Hippocampal formation (tissue), 2 donors: ENCODE data around the gene TMEM201.
A peak's percentile ranks its signal among the peaks of the same experiment; 100 is the strongest.
"Not testable (repeated sequence)": the region's sequence is repeated elsewhere in the genome, so short reads cannot be mapped to it uniquely, and the experiment has no call there.

ENCODE experiments used
- DNase-seq, 2 donors: peaks; one replicate each; lab custom pipeline; 2025; lab: John Stamatoyannopoulos, UW

The TMEM201 gene

DNA sequence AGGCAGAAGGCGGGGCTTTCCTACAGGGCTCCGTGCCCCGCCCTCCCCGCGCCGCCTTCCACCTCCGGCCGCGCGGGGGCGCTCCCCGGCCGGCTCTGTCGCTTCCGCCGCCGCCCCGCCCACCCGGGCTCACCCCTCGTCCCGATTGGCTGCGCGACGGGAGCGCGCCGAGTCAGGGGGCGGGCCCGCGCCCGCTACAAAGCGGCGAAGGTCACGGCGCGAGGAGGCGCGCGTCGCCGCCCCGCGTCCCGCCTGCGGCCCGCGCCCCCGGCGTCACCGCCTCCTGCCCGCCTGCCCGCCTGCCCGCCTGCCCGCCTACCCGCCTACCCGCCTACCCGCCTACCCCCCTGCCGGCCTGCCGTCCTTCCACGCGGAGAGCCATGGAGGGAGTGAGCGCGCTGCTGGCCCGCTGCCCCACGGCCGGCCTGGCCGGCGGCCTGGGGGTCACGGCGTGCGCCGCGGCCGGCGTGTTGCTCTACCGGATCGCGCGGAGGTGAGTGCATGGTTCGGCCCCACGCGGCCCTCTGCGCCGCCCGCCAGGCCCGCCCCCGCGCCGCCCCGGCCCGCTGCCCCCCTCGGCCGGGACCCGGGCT lies at the start of gene TMEM201:
TSS of gene TMEM201 (plus strand) at position 361 of the 593 bp plus-strand sequence. CDS start at position 381, 20 bp downstream.
- DNase-seq: peak; percentile 88 to 91

DNA sequence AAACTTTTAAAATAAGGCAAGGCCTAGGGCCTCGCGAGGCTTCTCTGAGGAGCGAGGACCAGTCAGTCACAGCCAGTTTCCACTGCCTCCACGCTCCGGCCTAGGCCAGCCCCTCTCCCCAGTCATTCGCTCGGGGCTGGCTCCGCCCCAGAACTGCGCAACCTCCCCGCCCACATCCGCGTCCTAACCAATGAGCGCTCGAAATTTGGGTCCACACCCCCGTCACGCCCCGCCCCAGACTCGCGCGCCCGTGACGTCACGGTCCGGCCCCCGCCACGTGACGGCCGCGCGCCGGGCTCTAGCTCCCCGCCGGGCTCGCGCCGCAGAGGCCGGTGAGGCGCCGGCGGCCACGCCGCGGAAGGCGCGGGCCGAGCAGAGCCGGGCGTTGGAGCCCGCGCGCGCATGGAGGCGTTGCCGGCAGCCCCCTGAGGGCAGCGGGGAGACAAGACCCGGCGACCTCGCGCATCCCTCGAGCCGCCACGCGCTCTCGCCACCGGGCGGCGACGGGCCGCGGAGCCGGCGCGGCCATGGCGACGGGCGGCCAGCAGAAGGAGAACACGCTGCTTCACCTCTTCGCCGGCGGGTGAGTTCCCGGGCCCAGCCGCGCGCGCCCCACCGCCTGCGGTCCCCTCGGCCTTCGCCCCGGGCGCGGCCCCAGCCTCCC lies 49.4 kb upstream of the TMEM201 start, which contains the start of gene SLC25A33:
TSS of gene SLC25A33 (plus strand) at position 301 of the 664 bp plus-strand sequence. CDS start at position 528, 227 bp downstream.
- peak; percentile 94 to 98 for DNase-seq

DNA sequence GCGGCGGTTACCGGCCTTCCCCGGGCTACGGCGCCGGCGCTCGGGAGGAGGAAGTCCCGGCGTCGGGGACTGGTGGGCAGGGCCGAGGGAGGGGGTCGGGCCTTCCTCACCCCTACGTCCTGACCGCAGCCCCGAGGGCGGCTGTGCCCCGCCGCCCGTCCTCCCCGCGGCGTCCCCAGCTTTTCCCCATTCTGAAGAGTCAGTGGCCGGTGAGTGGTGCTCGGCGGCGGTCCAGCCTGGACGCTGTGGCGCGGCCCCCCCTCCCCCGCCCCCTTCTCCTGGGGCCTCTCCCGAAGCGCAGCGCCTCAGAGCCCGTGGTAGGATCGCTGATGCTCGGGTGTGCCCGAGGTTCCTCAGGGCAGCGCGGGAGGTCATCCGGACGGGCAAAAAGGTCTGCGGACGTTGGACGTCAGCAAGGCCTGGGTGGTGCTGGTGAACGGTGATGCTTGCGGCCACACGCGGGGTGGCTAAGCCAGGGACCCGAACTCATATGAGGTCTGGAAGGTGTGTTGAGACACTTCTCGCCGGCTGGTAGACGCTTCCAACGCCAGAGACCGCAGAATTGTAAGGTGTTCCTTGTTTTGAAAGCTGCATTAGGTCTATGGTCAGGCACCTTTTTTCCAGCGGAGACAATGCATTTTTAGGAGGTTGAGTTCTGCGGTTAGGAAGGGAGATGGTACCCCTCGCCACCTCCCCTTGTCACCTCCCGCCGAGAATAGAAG lies 48.7 kb upstream of the TMEM201 start:
- DNase-seq: peak in 1 of 2 donors; percentile 57

DNA sequence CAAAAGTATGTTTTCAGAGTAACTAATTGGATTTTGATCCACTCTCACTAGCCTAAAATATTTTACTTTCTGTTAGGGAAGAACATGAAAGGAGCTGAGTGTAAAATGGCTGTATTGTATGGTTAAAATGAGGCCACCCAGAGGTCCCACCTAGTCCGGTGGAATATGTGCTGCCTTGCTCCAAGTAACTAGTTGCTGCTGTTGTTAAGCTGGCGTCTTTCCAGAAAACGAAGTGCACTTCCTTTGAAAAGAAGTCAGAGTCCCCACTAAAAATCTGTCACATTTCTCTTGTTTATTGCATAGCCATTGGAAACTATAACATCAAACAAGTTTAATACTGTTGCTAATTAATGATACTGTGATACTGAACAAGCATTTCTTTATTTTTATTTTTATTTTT lies 46.3 kb upstream of the TMEM201 start:
- DNase-seq: no peak

DNA sequence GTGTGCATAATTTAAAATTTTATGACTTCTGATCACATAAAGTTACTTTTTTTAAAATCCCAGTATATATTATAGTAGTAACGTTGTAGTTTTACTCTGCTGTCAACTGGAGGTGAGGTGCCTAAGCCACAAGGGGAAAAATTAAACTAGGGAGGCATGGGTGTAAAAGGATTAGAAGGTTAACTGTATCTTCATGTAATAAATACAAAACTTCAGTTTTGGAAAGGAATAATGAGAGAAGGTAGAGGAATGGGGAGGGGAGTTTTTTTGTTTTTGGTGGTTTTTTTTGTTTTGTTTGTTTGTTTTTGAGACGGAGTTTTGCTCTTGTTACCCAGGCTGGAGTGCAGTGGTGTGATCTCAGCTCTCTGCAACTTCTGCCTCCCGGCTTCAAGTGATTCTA lies 43.8 kb upstream of the TMEM201 start:
- DNase-seq: no peak

GRCh38 chr1:9549955-9550546 lies 38.7 kb upstream of the TMEM201 start:
- no peak for DNase-seq

- no peak for DNase-seq
These were observed 36.7 kb upstream of the TMEM201 start for GRCh38 chr1:9551984-9552383.

DNA sequence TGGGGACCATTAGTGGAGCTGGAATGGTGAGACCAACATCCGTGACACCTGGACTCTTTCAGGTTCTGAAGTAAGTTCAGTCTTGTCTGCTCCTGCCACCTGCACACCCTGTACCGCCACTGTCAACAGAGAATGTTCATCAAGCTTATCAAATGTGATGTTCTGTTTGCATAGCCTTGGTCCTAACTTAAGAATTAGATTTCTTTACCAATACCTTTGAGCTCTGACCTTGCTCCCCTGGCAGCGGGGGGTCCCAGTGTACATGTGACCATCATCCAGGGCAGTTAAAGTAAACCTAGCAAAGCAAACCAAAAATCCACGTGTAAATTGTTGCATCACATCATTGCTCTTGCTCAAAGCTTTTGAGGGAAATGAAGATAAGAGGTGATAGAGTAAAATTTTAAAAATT lies 35.0 kb upstream of the TMEM201 start:
- DNase-seq: no peak

DNA sequence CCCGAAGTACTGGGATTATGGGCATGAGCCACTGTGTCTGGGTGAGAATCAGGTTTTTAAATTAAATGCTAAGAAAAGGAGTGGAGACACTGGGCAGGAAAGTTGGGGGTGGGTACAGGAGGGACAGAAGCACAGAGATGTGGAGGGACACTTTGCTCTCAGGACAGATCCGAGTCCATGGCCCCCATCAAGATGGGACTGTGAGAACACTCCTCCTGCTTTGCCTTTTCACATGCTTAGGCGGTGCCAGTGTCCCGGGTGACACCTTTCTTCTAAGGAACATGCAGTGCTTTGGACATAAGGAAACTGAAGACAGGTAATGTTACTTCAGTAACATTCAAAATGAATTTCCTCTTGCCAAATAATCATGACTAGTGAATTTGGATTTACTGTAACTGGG lies 32.8 kb upstream of the TMEM201 start:
- DNase-seq: no peak

DNA sequence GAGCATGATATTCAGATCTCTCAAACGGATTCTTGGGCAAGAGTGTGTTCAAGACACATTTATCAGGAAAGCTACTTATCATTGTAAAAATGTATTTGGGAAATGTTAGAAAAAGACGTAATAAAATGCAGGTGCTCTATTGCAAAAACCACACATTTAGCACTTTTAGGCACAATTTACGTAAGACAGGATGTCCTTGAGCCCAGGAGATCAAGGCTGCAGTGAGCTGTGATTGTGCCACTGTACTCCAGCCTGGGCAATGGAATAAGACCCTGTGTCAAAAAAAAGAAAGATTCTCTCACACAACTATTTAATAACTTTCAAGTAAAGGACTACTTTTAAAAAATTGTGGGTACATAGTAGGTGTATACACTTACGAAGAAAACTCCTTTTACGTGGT lies 31.1 kb upstream of the TMEM201 start:
- no peak for DNase-seq

GRCh38 chr1:9558271-9558945 lies 30.3 kb upstream of the TMEM201 start:
- no peak for DNase-seq

DNA sequence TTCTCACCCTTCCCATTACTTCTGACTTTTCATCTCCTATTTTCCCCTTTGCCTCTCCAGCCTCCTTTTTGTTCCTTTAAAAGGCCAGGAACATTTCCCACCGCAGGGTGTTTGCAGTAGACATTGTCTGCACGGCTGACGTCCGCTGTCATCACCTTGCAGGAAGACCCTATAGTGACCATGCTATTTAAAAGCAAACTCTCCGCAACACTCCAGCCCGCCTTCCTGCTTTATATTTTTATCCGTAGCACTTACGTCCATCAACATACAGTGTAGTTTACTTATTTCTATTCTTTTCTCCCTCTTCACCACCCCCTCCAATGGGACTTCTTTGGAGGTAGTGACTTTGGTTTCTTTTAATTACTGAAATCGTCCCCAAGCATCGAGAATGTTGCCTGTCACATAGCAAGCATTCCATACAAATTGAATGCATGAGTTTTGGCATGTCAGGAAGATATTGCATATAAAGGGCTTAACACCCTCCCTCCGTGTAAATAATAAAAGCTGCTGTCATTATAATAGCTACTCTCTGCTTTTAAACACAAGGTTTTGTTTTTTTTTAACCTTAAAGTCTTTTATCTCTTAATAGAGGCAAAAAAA lies 29.7 kb upstream of the TMEM201 start:
- DNase-seq: no peak

DNA sequence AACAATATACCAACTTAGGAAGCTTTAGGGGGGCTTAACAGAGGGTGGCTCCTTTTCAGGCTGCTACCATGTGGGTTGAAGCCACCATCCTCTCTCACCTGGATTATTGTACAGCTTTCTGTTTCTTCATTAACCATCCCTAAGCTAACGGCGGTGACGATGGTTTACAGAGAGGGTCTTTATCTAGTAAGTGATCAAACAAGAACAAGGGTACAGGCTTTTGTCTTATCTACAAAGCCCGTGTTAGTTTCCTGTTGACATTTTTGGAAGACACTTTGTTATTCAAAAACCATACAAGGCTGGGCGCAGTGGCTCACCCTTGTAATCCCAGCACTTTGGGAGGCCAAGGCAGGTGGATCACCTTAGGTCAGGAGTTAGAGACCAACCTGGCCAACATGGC lies 29.0 kb upstream of the TMEM201 start:
- no peak for DNase-seq

GRCh38 chr1:9560090-9560489 lies 28.6 kb upstream of the TMEM201 start:
- DNase-seq: not testable (repeated sequence)

DNA sequence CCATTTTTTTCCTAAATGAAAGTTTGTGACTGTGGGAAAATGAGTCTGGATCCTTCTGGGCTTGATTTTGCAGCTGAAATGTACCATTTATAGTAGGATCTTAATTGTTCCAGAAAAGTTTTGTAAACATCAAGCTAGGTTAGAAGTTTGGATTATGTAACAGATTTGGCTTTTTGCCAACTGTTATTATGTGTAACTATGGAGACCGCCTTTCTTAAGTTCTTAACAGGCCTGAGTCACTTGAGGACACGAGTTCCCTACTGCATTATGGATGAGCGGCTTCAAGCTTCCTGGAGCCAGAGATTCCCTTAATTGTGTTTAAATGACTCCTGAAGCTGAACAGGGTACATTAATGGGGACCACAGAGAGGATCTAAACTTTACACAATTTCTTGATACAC lies 27.3 kb upstream of the TMEM201 start:
- DNase-seq: peak in 1 of 2 donors; percentile 70

DNA sequence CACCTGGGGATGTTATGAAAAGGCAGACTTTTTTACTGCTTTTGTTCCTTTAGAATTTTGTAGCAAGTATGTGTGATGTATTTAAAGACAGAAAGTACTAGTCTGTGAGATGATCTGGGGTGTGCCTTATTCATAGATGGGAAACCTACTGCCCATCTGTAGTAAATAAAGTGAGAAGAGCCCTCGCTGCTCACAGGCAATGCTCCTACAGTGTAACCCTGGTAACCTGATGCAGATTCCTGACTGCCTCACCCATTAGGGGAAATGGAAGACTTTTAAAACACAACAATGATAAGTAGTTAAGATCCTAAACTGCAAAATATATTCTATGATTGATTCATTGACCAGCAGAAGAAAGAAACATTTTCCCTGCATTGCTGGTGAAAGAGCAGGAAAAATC lies 19.4 kb upstream of the TMEM201 start:
- DNase-seq: no peak

DNA sequence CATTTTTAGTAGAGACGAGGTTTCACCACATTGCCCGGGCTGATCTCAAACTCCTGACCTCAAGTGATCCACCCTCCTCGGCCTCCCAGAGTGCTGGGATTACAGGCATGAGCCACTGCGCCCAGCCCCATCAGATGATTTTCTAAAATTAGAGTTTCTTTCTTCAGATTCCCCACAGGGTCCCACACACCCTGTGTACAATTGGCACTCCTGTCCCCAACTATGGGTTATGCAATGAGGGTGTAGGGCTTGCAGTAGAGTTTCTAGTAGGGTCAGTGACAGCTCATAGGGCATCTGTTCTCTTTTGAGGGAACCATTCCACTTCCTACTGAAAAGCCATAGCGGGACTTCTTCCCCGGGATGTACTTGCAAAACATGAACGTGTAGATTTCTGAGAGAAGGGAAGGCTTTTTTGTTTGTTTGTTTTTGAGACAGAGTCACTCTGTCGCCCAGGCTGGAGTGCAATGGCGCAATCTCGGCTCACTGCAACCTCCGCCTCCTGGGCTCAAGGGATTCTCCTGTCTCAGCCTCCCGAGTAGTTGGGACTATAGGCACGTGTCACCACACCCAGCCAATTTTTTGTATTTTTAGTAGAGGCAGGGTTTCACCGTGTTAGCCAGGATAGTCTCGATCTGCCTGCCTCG lies 17.7 kb upstream of the TMEM201 start:
- DNase-seq: not testable (repeated sequence)

DNA sequence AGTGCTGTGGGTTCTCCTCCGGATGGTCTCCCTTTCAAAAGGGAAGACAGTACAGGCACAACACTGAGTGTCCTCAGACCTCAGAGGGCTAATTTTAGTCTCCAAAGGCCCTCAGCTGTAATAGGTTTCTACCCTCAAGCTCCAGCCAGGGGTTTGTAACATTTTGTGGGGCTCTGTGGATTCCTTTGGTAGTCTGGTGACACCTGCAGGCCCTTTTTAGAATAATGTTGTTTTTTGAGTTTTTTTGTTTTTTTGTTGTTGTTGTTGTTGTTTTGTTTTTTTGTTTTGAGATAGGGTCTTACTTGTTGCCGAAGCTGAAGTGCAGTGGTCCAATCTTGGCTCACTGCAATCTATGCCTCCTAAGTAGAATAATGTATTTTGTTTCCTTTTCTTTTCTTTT lies 15.0 kb upstream of the TMEM201 start:
- DNase-seq: no peak

DNA sequence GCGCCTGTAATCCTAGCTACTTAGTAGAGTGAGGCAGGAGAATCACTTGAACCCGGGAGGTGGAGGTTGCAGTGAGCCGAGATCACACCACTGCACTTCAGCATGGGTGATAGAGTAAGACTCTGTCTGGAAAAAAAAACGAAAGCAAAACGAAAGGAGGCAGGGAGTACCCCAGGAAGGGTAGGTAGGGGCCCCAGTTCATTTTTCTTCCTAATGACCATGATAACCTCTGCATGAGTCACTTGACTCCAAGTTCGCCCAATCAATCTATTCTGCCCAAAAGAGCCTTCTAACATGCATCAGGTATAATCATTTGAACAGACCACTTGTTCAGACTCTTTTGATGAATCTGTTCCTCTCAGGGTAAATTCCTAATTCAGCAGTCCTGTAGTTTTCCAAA lies 13.2 kb upstream of the TMEM201 start:
- no peak for DNase-seq

GRCh38 chr1:9576903-9577302 lies 11.8 kb upstream of the TMEM201 start:
- no peak for DNase-seq

- no peak for DNase-seq
These were observed 11.3 kb upstream of the TMEM201 start for GRCh38 chr1:9577423-9577822.
